SK-N-SH (cell line): Measurements from ENCODE around the gene ZNF177.

ENCODE experiments used
- EP300 ChIP-seq, 2 experiments: IDR thresholded peaks; 2 replicates each; pipeline versions ENCODE4 v1.4.0 to v1.6.1; 2012; ENCODE audit warnings: borderline replicate concordance in 1 of 2, low read depth in 1 of 2, low read length in 1 of 2
- EZH2phosphoT487 ChIP-seq: fragments of 200-600 bp; sonication (generic); IDR thresholded peaks from 2 replicates; pipeline ENCODE4 v1.6.1; 2017; ENCODE audit warnings: low read depth, mixed run types, mild to moderate bottlenecking, antibody characterized with exemption, moderate library complexity, borderline replicate concordance
- SIN3A ChIP-seq: IDR thresholded peaks from 2 replicates; pipeline ENCODE4 v1.6.1; 2012; ENCODE audit warnings: low read depth, mild to moderate bottlenecking, low read length, moderate library complexity, borderline replicate concordance
- SMC3 ChIP-seq: IDR thresholded peaks from 2 replicates; pipeline ENCODE4 v1.6.1; 2012; ENCODE audit warnings: low read depth, low read length, improper control_type of control experiment
- TCF12 ChIP-seq: IDR thresholded peaks from 2 replicates; pipeline ENCODE4 v1.4.0; 2012
- TF ChIP-seq, protein P1 (sequence below): fragments of 200-600 bp; sonication (generic); IDR thresholded peaks from 2 replicates; pipeline ENCODE4 v1.6.1; 2017; ENCODE audit warnings: antibody characterized with exemption, mild to moderate bottlenecking, moderate library complexity
- TF ChIP-seq, protein P2 (sequence below): IDR thresholded peaks from 2 replicates; pipeline ENCODE4 v1.6.1; 2012; ENCODE audit warnings: mild to moderate bottlenecking, low read depth, low read length, moderate library complexity

DNA sequence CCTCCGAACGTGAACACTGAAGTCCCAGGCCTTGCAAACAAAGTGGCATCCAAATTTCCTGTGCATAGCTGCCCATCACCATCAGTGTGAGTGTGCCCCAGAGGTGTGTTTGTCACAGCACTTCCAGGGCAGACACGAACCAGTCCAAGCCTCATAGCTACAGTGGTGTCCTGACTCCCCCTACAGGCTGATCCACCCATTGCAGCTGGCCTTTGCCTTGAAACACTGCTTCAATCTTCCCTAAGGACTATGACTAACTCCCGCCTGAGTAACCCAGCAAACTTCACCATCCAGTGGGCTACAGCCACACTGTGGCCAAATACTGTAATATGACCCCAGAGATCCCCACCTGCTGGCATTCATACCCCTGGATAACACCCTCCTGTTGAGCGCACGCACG lies 68.7 kb downstream of the ZNF177 start:
- TF ChIP-seq, protein P1, sequence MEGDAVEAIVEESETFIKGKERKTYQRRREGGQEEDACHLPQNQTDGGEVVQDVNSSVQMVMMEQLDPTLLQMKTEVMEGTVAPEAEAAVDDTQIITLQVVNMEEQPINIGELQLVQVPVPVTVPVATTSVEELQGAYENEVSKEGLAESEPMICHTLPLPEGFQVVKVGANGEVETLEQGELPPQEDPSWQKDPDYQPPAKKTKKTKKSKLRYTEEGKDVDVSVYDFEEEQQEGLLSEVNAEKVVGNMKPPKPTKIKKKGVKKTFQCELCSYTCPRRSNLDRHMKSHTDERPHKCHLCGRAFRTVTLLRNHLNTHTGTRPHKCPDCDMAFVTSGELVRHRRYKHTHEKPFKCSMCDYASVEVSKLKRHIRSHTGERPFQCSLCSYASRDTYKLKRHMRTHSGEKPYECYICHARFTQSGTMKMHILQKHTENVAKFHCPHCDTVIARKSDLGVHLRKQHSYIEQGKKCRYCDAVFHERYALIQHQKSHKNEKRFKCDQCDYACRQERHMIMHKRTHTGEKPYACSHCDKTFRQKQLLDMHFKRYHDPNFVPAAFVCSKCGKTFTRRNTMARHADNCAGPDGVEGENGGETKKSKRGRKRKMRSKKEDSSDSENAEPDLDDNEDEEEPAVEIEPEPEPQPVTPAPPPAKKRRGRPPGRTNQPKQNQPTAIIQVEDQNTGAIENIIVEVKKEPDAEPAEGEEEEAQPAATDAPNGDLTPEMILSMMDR = peak; percentile 47
- no peak for TF ChIP-seq EZH2phosphoT487
- TF ChIP-seq SIN3A = no peak
- TF ChIP-seq EP300 (IDR thresholded peaks at IDR 0.05; ENCODE audit: borderline replicate concordance in 1 of 2, low read depth in 1 of 2, low read length in 1 of 2) = no peak
- TF ChIP-seq TCF12 = no peak
- TF ChIP-seq, protein P2, sequence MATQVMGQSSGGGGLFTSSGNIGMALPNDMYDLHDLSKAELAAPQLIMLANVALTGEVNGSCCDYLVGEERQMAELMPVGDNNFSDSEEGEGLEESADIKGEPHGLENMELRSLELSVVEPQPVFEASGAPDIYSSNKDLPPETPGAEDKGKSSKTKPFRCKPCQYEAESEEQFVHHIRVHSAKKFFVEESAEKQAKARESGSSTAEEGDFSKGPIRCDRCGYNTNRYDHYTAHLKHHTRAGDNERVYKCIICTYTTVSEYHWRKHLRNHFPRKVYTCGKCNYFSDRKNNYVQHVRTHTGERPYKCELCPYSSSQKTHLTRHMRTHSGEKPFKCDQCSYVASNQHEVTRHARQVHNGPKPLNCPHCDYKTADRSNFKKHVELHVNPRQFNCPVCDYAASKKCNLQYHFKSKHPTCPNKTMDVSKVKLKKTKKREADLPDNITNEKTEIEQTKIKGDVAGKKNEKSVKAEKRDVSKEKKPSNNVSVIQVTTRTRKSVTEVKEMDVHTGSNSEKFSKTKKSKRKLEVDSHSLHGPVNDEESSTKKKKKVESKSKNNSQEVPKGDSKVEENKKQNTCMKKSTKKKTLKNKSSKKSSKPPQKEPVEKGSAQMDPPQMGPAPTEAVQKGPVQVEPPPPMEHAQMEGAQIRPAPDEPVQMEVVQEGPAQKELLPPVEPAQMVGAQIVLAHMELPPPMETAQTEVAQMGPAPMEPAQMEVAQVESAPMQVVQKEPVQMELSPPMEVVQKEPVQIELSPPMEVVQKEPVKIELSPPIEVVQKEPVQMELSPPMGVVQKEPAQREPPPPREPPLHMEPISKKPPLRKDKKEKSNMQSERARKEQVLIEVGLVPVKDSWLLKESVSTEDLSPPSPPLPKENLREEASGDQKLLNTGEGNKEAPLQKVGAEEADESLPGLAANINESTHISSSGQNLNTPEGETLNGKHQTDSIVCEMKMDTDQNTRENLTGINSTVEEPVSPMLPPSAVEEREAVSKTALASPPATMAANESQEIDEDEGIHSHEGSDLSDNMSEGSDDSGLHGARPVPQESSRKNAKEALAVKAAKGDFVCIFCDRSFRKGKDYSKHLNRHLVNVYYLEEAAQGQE = no peak
- peak; percentile 29 for TF ChIP-seq SMC3
